HEK293T (cell line): ENCODE data around the gene ATP13A5.

Experiments
- CTCF ChIA-PET: fragments of 350-600 bp; formaldehyde crosslinking; extraction: SDS; loops from one replicate; lab custom pipeline; 2021; ENCODE audit warnings: antibody characterized with exemption, inconsistent platforms; lab: Yijun Ruan, JAX
- POLR2A ChIA-PET: fragments of 350-600 bp; formaldehyde crosslinking; extraction: SDS; loops from one replicate; lab custom pipeline; 2020; ENCODE audit warnings: antibody characterized with exemption, inconsistent platforms; lab: Yijun Ruan, JAX
- DNase-seq: peaks from one replicate; pipeline ENCODE4 v3.0.0; 2012; ENCODE audit warnings: mixed read lengths; ENCODE audit errors: extremely low spot score
- ARNT ChIP-seq: fragments of 450-650 bp; IDR thresholded peaks from 2 replicates; pipeline ENCODE4 v1.6.1; 2017; ENCODE audit warnings: mild to moderate bottlenecking
- BHLHE40 ChIP-seq: fragments of 450-650 bp; IDR thresholded peaks from 2 replicates; pipeline ENCODE4 v1.6.1; 2016; ENCODE audit warnings: mild to moderate bottlenecking, moderate library complexity, borderline replicate concordance
- CTBP1 ChIP-seq: fragments of 450-650 bp; IDR thresholded peaks from 2 replicates; pipeline ENCODE4 v1.6.1; 2016; ENCODE audit warnings: borderline replicate concordance
- ELF4 ChIP-seq: fragments of 450-650 bp; IDR thresholded peaks from 2 replicates; pipeline ENCODE4 v1.6.1; 2017; ENCODE audit warnings: antibody characterized with exemption
- FOXA1 ChIP-seq: fragments of 450-650 bp; IDR thresholded peaks from 2 replicates; pipeline ENCODE4 v1.6.1; 2016; ENCODE audit warnings: mild to moderate bottlenecking
- FOXK2 ChIP-seq: fragments of 450-650 bp; IDR thresholded peaks from 2 replicates; pipeline ENCODE4 v1.6.1; 2016; ENCODE audit warnings: mild to moderate bottlenecking
- FOXM1 ChIP-seq: fragments of 450-650 bp; IDR thresholded peaks from 2 replicates; pipeline ENCODE4 v1.6.1; 2017; ENCODE audit warnings: mild to moderate bottlenecking, borderline replicate concordance
- HDGF ChIP-seq: fragments of 450-650 bp; IDR thresholded peaks from 2 replicates; pipeline ENCODE4 v1.6.1; 2017; ENCODE audit warnings: antibody characterized with exemption, borderline replicate concordance
- L3MBTL2 ChIP-seq: fragments of 450-650 bp; conservative IDR thresholded peaks from 2 replicates; pipeline ENCODE4 v1.6.1; 2016; ENCODE audit warnings: mild to moderate bottlenecking
- LEF1 ChIP-seq: fragments of 450-650 bp; IDR thresholded peaks from 2 replicates; pipeline ENCODE4 v1.6.1; 2017; ENCODE audit warnings: mild to moderate bottlenecking, borderline replicate concordance
- NFRKB ChIP-seq: fragments of 450-650 bp; IDR thresholded peaks from 2 replicates; pipeline ENCODE4 v1.6.1; 2016; ENCODE audit warnings: mild to moderate bottlenecking, moderate library complexity
- SP1 ChIP-seq: fragments of 450-650 bp; IDR thresholded peaks from 2 replicates; pipeline ENCODE4 v1.6.1; 2017
- SUZ12 ChIP-seq: fragments of 450-650 bp; IDR thresholded peaks from 2 replicates; pipeline ENCODE4 v1.6.1; 2016; ENCODE audit warnings: mild to moderate bottlenecking
- TARDBP ChIP-seq: fragments of 450-650 bp; IDR thresholded peaks from 2 replicates; pipeline ENCODE4 v1.6.1; 2016
- ZNF384 ChIP-seq: fragments of 450-650 bp; IDR thresholded peaks from 2 replicates; pipeline ENCODE4 v1.6.1; 2016
- TF ChIP-seq, protein P1 (sequence below): fragments of 450-650 bp; IDR thresholded peaks from 2 replicates; pipeline ENCODE4 v1.6.1; 2016

The ATP13A5 gene

DNA sequence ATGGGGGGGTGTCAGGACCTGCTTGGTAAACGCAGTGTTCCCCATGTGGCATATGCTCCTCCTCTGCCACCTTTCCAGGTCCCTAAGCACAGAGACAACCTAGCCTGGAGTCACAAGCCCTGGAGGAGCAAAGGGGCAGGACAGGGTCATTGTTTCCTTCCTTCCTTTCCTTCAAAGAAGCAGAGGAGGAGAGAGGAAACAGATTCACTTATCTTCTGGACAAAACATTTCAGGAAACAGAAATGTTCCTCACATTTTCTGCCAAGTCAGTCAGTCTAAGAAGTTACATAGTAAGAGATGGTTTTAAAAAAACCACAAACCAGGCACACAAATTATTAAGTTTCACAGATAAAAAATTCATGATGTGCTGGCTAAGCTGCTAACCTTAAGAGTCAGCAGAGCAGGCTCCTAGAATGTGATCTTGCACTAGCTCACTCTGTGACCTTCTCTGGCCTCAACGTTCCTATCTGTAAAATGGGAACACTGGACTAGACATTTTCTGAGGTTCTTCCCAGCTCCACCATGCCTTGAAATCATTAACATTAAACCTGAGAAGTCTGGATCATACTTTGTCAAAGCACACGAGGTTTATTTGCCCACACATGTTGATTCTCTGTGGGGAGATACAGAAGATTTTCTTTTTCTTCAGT is 47.9 kb downstream of the ATP13A5 start:
- ChIA-PET CTCF (no interaction called here), POLR2A (no interaction called here)
- TF ChIP-seq FOXA1 (no peak), SUZ12 (no peak), HDGF (no peak), TARDBP (no peak), BHLHE40 (no peak), ARNT (no peak)
- TF ChIP-seq, protein P1, sequence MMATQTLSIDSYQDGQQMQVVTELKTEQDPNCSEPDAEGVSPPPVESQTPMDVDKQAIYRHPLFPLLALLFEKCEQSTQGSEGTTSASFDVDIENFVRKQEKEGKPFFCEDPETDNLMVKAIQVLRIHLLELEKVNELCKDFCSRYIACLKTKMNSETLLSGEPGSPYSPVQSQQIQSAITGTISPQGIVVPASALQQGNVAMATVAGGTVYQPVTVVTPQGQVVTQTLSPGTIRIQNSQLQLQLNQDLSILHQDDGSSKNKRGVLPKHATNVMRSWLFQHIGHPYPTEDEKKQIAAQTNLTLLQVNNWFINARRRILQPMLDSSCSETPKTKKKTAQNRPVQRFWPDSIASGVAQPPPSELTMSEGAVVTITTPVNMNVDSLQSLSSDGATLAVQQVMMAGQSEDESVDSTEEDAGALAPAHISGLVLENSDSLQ = no peak
- no peak for DNase-seq

DNA sequence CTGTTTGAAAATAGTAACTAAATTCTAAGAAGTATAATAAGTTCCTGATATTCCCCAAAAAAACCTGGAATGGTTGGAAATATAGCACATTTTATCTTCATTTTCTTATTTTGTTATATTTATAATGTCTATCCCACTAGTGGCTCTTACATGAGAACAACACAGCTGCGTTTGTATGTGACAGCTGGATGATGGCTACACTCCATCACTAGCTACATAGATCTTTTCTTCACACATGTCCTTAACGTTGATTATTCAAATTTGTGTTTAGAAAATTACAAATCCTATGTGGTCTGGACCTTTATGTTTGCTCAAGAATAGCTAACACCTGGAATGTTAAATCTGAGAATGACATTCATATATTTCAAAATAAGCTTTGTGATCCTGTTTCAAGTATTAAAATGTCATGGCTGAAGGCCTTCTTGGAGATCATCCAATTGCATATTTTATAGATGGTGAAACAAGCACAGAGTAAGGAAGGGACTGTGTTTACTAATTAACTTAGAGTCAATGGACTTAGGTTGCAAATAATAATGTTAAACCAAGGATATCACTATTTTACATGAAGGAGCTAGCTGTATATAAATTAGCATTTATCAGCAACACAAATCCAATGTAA is 60.8 kb downstream of the ATP13A5 start:
- CTCF ChIA-PET = no interaction called here
- POLR2A ChIA-PET = no interaction called here
- TF ChIP-seq BHLHE40 (no peak), FOXK2 (no peak), SP1 (no peak), CTBP1 (no peak), ELF4 (no peak), NFRKB (no peak), L3MBTL2 (no peak), ARNT (no peak), HDGF (no peak), LEF1 (no peak), FOXA1 (no peak), FOXM1 (no peak), SUZ12 (no peak)
- TF ChIP-seq, protein P1 = no peak
- DNase-seq = no peak

DNA sequence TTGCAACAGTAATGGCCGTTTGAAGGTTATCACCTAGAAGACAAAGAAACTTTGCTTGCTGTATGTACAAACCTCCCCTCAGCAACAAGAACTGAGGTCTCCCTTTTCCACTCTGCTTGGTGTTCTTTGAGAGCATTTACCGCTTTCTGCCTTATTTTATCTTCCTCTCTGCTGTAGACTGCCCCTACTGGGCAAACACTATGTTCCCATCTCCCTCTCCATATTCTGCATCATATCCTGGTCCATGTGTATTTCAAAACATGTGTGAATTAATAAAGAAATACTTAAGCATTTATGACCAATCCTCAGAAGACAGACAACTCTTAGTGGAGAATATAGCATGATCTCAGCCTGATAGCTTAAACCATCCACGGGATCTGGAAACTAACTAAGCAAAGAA is 64.4 kb downstream of the ATP13A5 start:
- no peak for DNase-seq
- CTCF ChIA-PET = no interaction called here
- TF ChIP-seq FOXM1 (no peak), SUZ12 (no peak), CTBP1 (no peak), HDGF (no peak), L3MBTL2 (no peak), FOXK2 (no peak)
- TF ChIP-seq, protein P1 = no peak
- POLR2A ChIA-PET = no interaction called here

DNA sequence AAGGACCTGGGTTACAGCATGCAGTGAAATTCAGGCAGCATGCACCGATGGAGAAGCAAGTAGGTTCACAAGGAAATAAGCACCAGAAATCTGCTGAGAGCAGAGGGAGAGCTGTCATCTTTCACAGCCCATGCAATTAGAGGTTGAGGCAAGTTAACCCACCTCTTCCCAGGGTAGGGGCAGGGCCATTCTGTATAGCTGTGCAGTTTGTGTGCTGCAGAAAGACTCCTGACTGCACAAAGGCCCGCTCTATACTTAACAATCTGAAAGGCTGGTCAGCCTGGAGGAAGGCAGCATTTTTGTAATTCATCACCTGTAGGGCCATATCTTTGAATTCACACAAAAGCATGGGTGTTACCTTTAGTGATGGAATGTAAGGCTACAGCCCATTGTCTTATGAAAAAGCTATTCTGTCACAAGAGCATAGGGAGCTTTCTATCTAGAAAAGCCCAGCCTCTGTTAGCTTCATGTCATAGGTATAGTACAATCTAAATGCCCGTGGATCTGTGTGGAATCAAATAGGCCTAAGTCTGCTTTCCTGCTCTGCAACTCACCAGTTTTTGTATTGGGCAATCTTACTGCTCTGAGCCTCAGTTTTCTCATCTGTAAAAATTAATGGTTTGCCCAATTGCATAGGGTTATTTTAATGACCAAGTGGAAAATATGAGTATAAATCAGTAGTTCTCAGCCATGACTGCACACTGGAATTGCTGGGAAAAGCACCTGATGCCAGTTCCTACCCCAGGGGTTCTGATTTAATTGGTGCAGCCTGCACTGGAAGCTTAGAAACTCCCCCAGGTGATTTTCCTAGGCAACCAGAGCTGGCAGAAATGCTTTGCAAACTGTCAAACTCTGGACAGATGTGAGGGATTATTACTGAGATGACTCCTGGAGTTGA is 65.2 kb downstream of the ATP13A5 start:
- POLR2A ChIA-PET = no interaction called here
- DNase-seq = no peak

More for the DNA sequence above, 65.2 kb downstream of the ATP13A5 start:
- TF ChIP-seq FOXK2 (no peak), BHLHE40 (no peak), FOXM1 (no peak), ELF4 (no peak), HDGF (no peak), LEF1 (no peak), FOXA1 (no peak), ARNT (no peak), NFRKB (no peak), ZNF384 (no peak), TARDBP (no peak), CTBP1 (no peak), SP1 (no peak), L3MBTL2 (no peak), SUZ12 (no peak)
- TF ChIP-seq, protein P1 = no peak
- CTCF ChIA-PET = no interaction called here
